Keratinocyte (primary cell): ENCODE measurements around the gene ARHGAP20. TPM values are rescaled to one million over a fixed set of nuclear protein-coding genes. Genes with fewer than 3 reads are reported as not detected.
A peak's percentile ranks its signal among the peaks of the same experiment; 100 is the strongest.

ENCODE experiments used
- DNase-seq: peaks from one replicate; pipeline ENCODE4 v3.0.0-alpha.2; 2011; ENCODE audit warnings: low read depth, missing footprints, low spot score
- FAIRE-seq: peaks from 2 replicates; lab custom pipeline; 2011; peaks lifted over from hg19 to GRCh38; lab: Jason Lieb, UNC
- H2AFZ ChIP-seq: 2 replicates; pipeline ENCODE4 v1.6.0; 2012; ENCODE audit warnings: low read length, control low read depth, inconsistent platforms; ENCODE audit not compliant: control insufficient read depth
- H3K27ac ChIP-seq: 2 replicates; pipeline ENCODE4 v1.5.1; 2011; ENCODE audit warnings: low read length; ENCODE audit not compliant: control insufficient read depth, insufficient read depth
- H3K27me3 ChIP-seq: 3 replicates; pipeline ENCODE4 v1.6.0; 2011; ENCODE audit warnings: low read length; ENCODE audit not compliant: control insufficient read depth, insufficient read depth; ENCODE audit errors: extremely low read depth
- H3K36me3 ChIP-seq, 2 experiments: 2 replicates in 1 of 2; 3 replicates in 1 of 2; pipeline ENCODE4 v1.5.1; 2011; ENCODE audit warnings: low read length in 2 of 2, mild to moderate bottlenecking in 1 of 2; ENCODE audit not compliant: control insufficient read depth in 2 of 2, insufficient read depth in 2 of 2; ENCODE audit errors: extremely low read depth in 1 of 2
- H3K4me1 ChIP-seq: 3 replicates; pipeline ENCODE4 v1.5.1; 2011; ENCODE audit warnings: low read length; ENCODE audit not compliant: control insufficient read depth, insufficient read depth; ENCODE audit errors: extremely low read depth
- H3K4me2 ChIP-seq: 3 replicates; pipeline ENCODE4 v1.6.0; 2011; ENCODE audit warnings: low read depth, low read length; ENCODE audit not compliant: control insufficient read depth, insufficient read depth; ENCODE audit errors: extremely low read depth
- H3K4me3 ChIP-seq, 3 experiments: fragments of 200-600 bp in 1 of 3; sonication (generic) in 1 of 3; 2 replicates in 2 of 3; 3 replicates in 1 of 3; pipeline ENCODE4 v1.5.1; 2011 to 2016; ENCODE audit warnings: low read length in 3 of 3, mild to moderate bottlenecking in 3 of 3, control low read depth in 2 of 3, inconsistent platforms in 1 of 3, low read depth in 1 of 3, mixed read lengths in 1 of 3, mixed run types in 1 of 3, moderate library complexity in 1 of 3; ENCODE audit not compliant: control insufficient read depth in 2 of 3, insufficient read depth in 2 of 3; ENCODE audit errors: extremely low read depth in 1 of 3
- H3K79me2 ChIP-seq: 2 replicates; pipeline ENCODE4 v1.6.0; 2012; ENCODE audit warnings: low read length; ENCODE audit not compliant: control insufficient read depth, insufficient read depth
- H3K9ac ChIP-seq: 3 replicates; pipeline ENCODE4 v1.6.0; 2011; ENCODE audit warnings: low read length; ENCODE audit not compliant: control insufficient read depth, insufficient read depth; ENCODE audit errors: extremely low read depth
- H3K9me1 ChIP-seq: 3 replicates; pipeline ENCODE4 v1.6.0; 2011; ENCODE audit warnings: low read length; ENCODE audit not compliant: control insufficient read depth, insufficient read depth; ENCODE audit errors: extremely low read depth
- H3K9me3 ChIP-seq: 2 replicates; pipeline ENCODE4 v1.5.1; 2012; ENCODE audit warnings: low read depth, low read length; ENCODE audit not compliant: control insufficient read depth
- H4K20me1 ChIP-seq: 3 replicates; pipeline ENCODE4 v1.6.0; 2011; ENCODE audit warnings: low read length; ENCODE audit not compliant: control insufficient read depth, insufficient read depth; ENCODE audit errors: extremely low read depth
- CTCF ChIP-seq, 3 experiments: IDR thresholded peaks in 1 of 3; conservative IDR thresholded peaks in 1 of 3; optimal IDR thresholded peaks in 1 of 3; 2 replicates in 2 of 3; 3 replicates in 1 of 3; pipeline versions ENCODE3 to v1.5.1; 2011; ENCODE audit warnings: low read length in 3 of 3, mild to moderate bottlenecking in 3 of 3, moderate library complexity in 2 of 3, control low read depth in 1 of 3, inconsistent platforms in 1 of 3; ENCODE audit not compliant: insufficient read depth in 2 of 3; ENCODE audit errors: extremely low read depth in 1 of 3
- EZH2 ChIP-seq: IDR thresholded peaks from one replicate; pipeline ENCODE4 v1.6.1; 2012; ENCODE audit warnings: inconsistent platforms, mild to moderate bottlenecking, low read length, moderate library complexity
- dilution Hi-C: fragments of 300-500 bp; cut with MboI; formaldehyde crosslinking; loops from one replicate; pipeline ENCODE4 v1.7.0; 2020; ENCODE audit warnings: low sequenced_read_pairs; ENCODE audit not compliant: extremely low pct_ligation_motif_present
- polyA plus RNA-seq, 5 experiments: library from polyadenylated mRNA; depleted of rRNA in 3 of 5; stranded (reverse) in 3 of 5; stranded (forward) in 1 of 5; unstranded in 1 of 5; fragments of >200 nt; gene quantifications; 1 replicate in 1 of 5; 2 replicates in 3 of 5; 3 replicates in 1 of 5; pipeline versions ENCODE4 v1.2.1 to v1.2.3, GENCODE V29; 2011 to 2012; ENCODE audit warnings: missing spikeins in 2 of 5, low read depth in 1 of 5, low replicate concordance in 1 of 5

The ARHGAP20 gene
- polyA plus RNA-seq, 1 donor (not counting 4 experiments of a cell fraction or from before 2014, with no cell fraction given): not detected

- H3K27ac ChIP-seq: no peak overlapping the region
- no peak overlapping the region for H3K4me3 ChIP-seq
- no peak overlapping the region for H2AFZ ChIP-seq
- H3K4me1 ChIP-seq: peaks cover 21% of the 10 kb centered on the region
- no peaks in the 10 kb centered on the region for H4K20me1 ChIP-seq
- peaks cover 3% of the 10 kb centered on the region for H3K27me3 ChIP-seq
- peak; percentile 31 to 52 (median 40) for TF ChIP-seq CTCF (optimal IDR thresholded peaks at IDR 0.05 in 1 of 3, IDR thresholded peaks at IDR 0.05 in 1 of 3, conservative IDR thresholded peaks at IDR 0.05 in 1 of 3; ENCODE audit: extremely low read depth in 1 of 3, insufficient read depth in 2 of 3, low read length in 3 of 3)
- no peak for TF ChIP-seq EZH2
- no peaks in the 10 kb centered on the region for H3K9me3 ChIP-seq
- DNase-seq (no peak), FAIRE-seq (no peak)
- no peaks in the 10 kb centered on the region for H3K79me2 ChIP-seq
- dilution Hi-C loops: no loop called here
- no peaks in the 10 kb centered on the region for H3K36me3 ChIP-seq
- no peak overlapping the region for H3K9ac ChIP-seq
- H3K9me1 ChIP-seq: no peaks in the 10 kb centered on the region
- H3K4me2 ChIP-seq: no peak overlapping the region
Observed at GRCh38 chr11:110529043-110529442, 183.2 kb downstream of the ARHGAP20 start.

- DNase-seq: no peak
- dilution Hi-C loops: no loop called here
- no peaks in the 10 kb centered on the region for H3K9me3 ChIP-seq
Observed at GRCh38 chr11:110527146-110527545, 185.1 kb downstream of the ARHGAP20 start.

More at GRCh38 chr11:110527146-110527545, 185.1 kb downstream of the ARHGAP20 start:
- no peak overlapping the region for H2AFZ ChIP-seq
- H3K36me3 ChIP-seq: no peaks in the 10 kb centered on the region
- no peak overlapping the region for H3K4me3 ChIP-seq
- H3K79me2 ChIP-seq: no peaks in the 10 kb centered on the region
- FAIRE-seq: no peak
- H3K9ac ChIP-seq: no peak overlapping the region
- TF ChIP-seq CTCF (optimal IDR thresholded peaks at IDR 0.05 in 1 of 3, IDR thresholded peaks at IDR 0.05 in 1 of 3, conservative IDR thresholded peaks at IDR 0.05 in 1 of 3; ENCODE audit: extremely low read depth in 1 of 3, insufficient read depth in 2 of 3, low read length in 3 of 3) (no peak), EZH2 (no peak)
- no peaks in the 10 kb centered on the region for H4K20me1 ChIP-seq
- peaks cover 21% of the 10 kb centered on the region for H3K4me1 ChIP-seq
- no peak overlapping the region for H3K27ac ChIP-seq
- no peak overlapping the region for H3K4me2 ChIP-seq
- no peaks in the 10 kb centered on the region for H3K9me1 ChIP-seq
- H3K27me3 ChIP-seq: peaks cover 3% of the 10 kb centered on the region
